K562 (cell line): Measurements from ENCODE around the gene TMEM89. TPM values are rescaled to one million over a fixed set of nuclear protein-coding genes. Genes with fewer than 3 reads are reported as not detected.

Experiments used
- ATAC-seq: fragments of 200-7000 bp; cut with Tn5 transposase; 3 replicates; pipeline ENCODE4 v1.9.1; 2020; ENCODE audit warnings: moderate library complexity
- BruUV-seq: library from RNA; stranded (reverse); fragments of 400-500 nt; replicated peaks from 2 replicates; lab custom pipeline; 2021; lab: Mats Ljungman, UMichigan
- CTCF ChIA-PET: fragments of 300-600 bp; formaldehyde crosslinking; extraction: SDS; loops from one replicate; lab custom pipeline; 2021; ENCODE audit warnings: low intra/inter-chr PET ratio; lab: Yijun Ruan, JAX
- POLR2A ChIA-PET: fragments of 300-600, 350-650 bp; sonication (Branson Sonifier 250); formaldehyde crosslinking; extraction: SDS; loops from one replicate; lab custom pipeline; 2021; ENCODE audit warnings: antibody characterized with exemption, inconsistent platforms; lab: Yijun Ruan, JAX
- DNase-seq, 4 experiments: peaks; one replicate each; pipeline versions ENCODE4 v3.0.0 to v3.0.0-alpha.2; 2011 to 2018; ENCODE audit warnings: low spot score in 3 of 4, mixed read lengths in 3 of 4; ENCODE audit errors: extremely low read depth in 1 of 4
- FAIRE-seq: peaks from 2 replicates; lab custom pipeline; 2011; peaks lifted over from hg19 to GRCh38; lab: Jason Lieb, UNC
- H2AFZ ChIP-seq: 2 replicates; pipeline ENCODE4 v1.6.0; 2011; ENCODE audit warnings: low read depth, low read length, control low read depth, inconsistent platforms
- H3K27ac ChIP-seq: fragments of 200-600 bp; 3 replicates; pipeline ENCODE4 v1.8.0; 2011; ENCODE audit warnings: low read depth, mild to moderate bottlenecking, control low read depth, inconsistent platforms, low read length, moderate library complexity, mixed read lengths; ENCODE audit errors: extremely low read depth
- H3K27me3 ChIP-seq, 2 experiments: fragments of 300-600 bp in 1 of 2; 2 replicates in 1 of 2; 3 replicates in 1 of 2; pipeline versions ENCODE4 v1.6.0 to v1.8.0; 2011; ENCODE audit warnings: inconsistent platforms in 2 of 2, low read length in 2 of 2, mild to moderate bottlenecking in 1 of 2, mixed read lengths in 1 of 2, moderate library complexity in 1 of 2; ENCODE audit not compliant: control insufficient read depth in 2 of 2, insufficient read depth in 2 of 2
- H3K36me3 ChIP-seq: fragments of 300-600 bp; 3 replicates; pipeline ENCODE4 v1.8.0; 2011; ENCODE audit warnings: mild to moderate bottlenecking, low read length, inconsistent platforms; ENCODE audit not compliant: control insufficient read depth, insufficient read depth
- H3K4me1 ChIP-seq, 2 experiments: fragments of 200-600 bp in 1 of 2; replicated peaks in 1 of 2; 2 replicates in 1 of 2; 3 replicates in 1 of 2; pipeline versions ENCODE4 v1.5.1 to v1.8.0; 2011; ENCODE audit warnings: inconsistent platforms in 2 of 2, low read length in 2 of 2, mild to moderate bottlenecking in 1 of 2, mixed read lengths in 1 of 2, moderate library complexity in 1 of 2; ENCODE audit not compliant: control insufficient read depth in 2 of 2, insufficient read depth in 2 of 2
- H3K4me2 ChIP-seq: 2 replicates; pipeline ENCODE4 v1.6.1; 2011; ENCODE audit warnings: low read length, control low read depth, inconsistent platforms, mixed read lengths; ENCODE audit not compliant: insufficient read depth
- H3K4me3 ChIP-seq: fragments of 200-600 bp; sonication (generic), shearing (Covaris generic); 2 replicates; pipeline ENCODE4 v1.5.1; 2016; ENCODE audit warnings: control low read depth, inconsistent platforms
- H3K79me2 ChIP-seq: fragments of 200-600 bp; 3 replicates; pipeline ENCODE4 v1.8.0; 2011; ENCODE audit warnings: low read length, inconsistent platforms; ENCODE audit not compliant: control insufficient read depth, insufficient read depth
- H3K9ac ChIP-seq, 2 experiments: 2 replicates each; pipeline versions ENCODE4 v1.6.0 to v1.6.1; 2011; ENCODE audit warnings: low read depth in 2 of 2, low read length in 2 of 2, control low read depth in 1 of 2, inconsistent platforms in 1 of 2, mild to moderate bottlenecking in 1 of 2, mixed read lengths in 1 of 2; ENCODE audit not compliant: insufficient read depth in 1 of 2
- H3K9me1 ChIP-seq: one replicate; pipeline ENCODE4 v1.6.0; 2011; ENCODE audit warnings: inconsistent platforms, mild to moderate bottlenecking, low read length, moderate library complexity; ENCODE audit not compliant: control insufficient read depth, insufficient read depth
- H3K9me3 ChIP-seq: replicated peaks from 2 replicates; pipeline ENCODE4 v1.5.1; 2011; ENCODE audit warnings: low read depth, low read length, inconsistent platforms; ENCODE audit not compliant: control insufficient read depth, insufficient read depth
- H4K20me1 ChIP-seq: replicated peaks from 2 replicates; pipeline ENCODE4 v1.6.1; 2011; ENCODE audit warnings: low read length, inconsistent platforms, mixed read lengths; ENCODE audit not compliant: control insufficient read depth, insufficient read depth
- ARID4B ChIP-seq: sonication (generic); formaldehyde crosslinking; IDR thresholded peaks from 2 replicates; pipeline ENCODE4 v1.8.0; 2022; ENCODE audit warnings: mild to moderate bottlenecking, missing genetic modification reagents
- ARNT ChIP-seq, 2 experiments: fragments of 450-650 bp; IDR thresholded peaks; 2 replicates each; pipeline ENCODE4 v1.6.1; 2016; ENCODE audit warnings: mild to moderate bottlenecking in 1 of 2
- CBX1 ChIP-seq: sonication (generic); IDR thresholded peaks from 2 replicates; pipeline ENCODE4 v1.6.1; 2016; ENCODE audit warnings: antibody characterized with exemption, low read depth, mild to moderate bottlenecking
- CREB5 ChIP-seq: fragments of 250-450 bp; sonication (Bioruptor Pico); IDR thresholded peaks from 2 replicates; pipeline ENCODE4 v1.5.0; 2020; ENCODE audit warnings: mild to moderate bottlenecking
- NCOA4 ChIP-seq: fragments of 450-650 bp; IDR thresholded peaks from 2 replicates; pipeline ENCODE4 v1.6.1; 2018; ENCODE audit warnings: mild to moderate bottlenecking; ENCODE audit not compliant: partially characterized antibody
- NELFE ChIP-seq: IDR thresholded peaks from 2 replicates; pipeline ENCODE4 v1.6.1; 2011; ENCODE audit warnings: mild to moderate bottlenecking; ENCODE audit not compliant: insufficient read depth, insufficient read length
- PKNOX1 ChIP-seq: fragments of 450-650 bp; IDR thresholded peaks from 2 replicates; pipeline ENCODE4 v1.6.1; 2016
- SRSF3 ChIP-seq: fragments of 200-400 bp; formaldehyde crosslinking; IDR thresholded peaks from 2 replicates; pipeline ENCODE4 v1.6.1; 2016; ENCODE audit warnings: mild to moderate bottlenecking, low read length, moderate library complexity; ENCODE audit not compliant: insufficient read depth
- THAP12 ChIP-seq: fragments of 250-450 bp; sonication (Bioruptor Pico); IDR thresholded peaks from 2 replicates; pipeline ENCODE4 v1.9.0; 2021; ENCODE audit warnings: mild to moderate bottlenecking, inconsistent platforms
- ZC3H8 ChIP-seq: fragments of 450-650 bp; IDR thresholded peaks from 2 replicates; pipeline ENCODE4 v1.6.1; 2017
- WGBS: fragments of 100-300 bp; shearing (Covaris generic); methylation state at CpG from one replicate; pipeline ENCODE4 v1.1.6; 2016; ENCODE audit warnings: low coverage, mixed read lengths; ENCODE audit not compliant: insufficient coverage; ENCODE audit errors: missing lambda C conversion rate; 5-methylcytosine and 5-hydroxymethylcytosine counted together
- in situ Hi-C: fragments of 300-500 bp; cut with MboI; formaldehyde crosslinking; loops from 4 replicates; pipeline ENCODE4 v1.15.0; 2018; ENCODE audit warnings: inconsistent platforms, mixed read lengths
- intact Hi-C: fragments of 100-400 bp; cut with micrococcal nuclease; formaldehyde crosslinking; loops from 2 replicates; pipeline ENCODE4 v1.14.2; 2022
- polyA plus RNA-seq, 8 experiments: library from polyadenylated mRNA; depleted of rRNA in 4 of 8; stranded (reverse) in 5 of 8; unstranded in 3 of 8; fragments of >200 nt; fragmentation: Nextera tagmentation in 2 of 8; fragmentation: Illumina TruSeq in 1 of 8; extraction: Ambion mirVana in 2 of 8; extraction: Trizol in 1 of 8; gene quantifications; 2 replicates each; pipeline versions ENCODE4 v1.2.1 to v1.2.3, GENCODE V29; 2011 to 2014; ENCODE audit warnings: inconsistent platforms in 1 of 8, missing spikeins in 1 of 8
- total RNA-seq, 7 experiments: library from RNA; depleted of rRNA in 6 of 7; stranded (reverse); fragments of >200 nt in 6 of 7; fragmentation: Illumina TruSeq in 2 of 7; extraction: Trizol in 2 of 7; gene quantifications; 2 replicates each; pipeline versions ENCODE4 v1.2.1 to v1.2.3, GENCODE V29; 2011 to 2021; ENCODE audit warnings: low replicate concordance in 1 of 7

The TMEM89 gene
- total and polyA plus RNA-seq, 9 of the 15 experiments (the other 6 are each of a cell fraction or from before 2014, with no cell fraction given) = not detected

- TF ChIP-seq THAP12 (CRISPR knock-in tag) = peak; percentile 66
- TF ChIP-seq PKNOX1 = peak; percentile 63; the same call in 1 of the 2 replicates
These were observed 12.2 kb downstream of the TMEM89 start, which contains the start of gene UQCRC1 (continued) for GRCh38 chr3:48609088-48610005.

GRCh38 chr3:48607519-48607918 lies 14.1 kb downstream of the TMEM89 start:
- Histone ChIP-seq H3K9ac (no peak overlapping the region), H3K36me3 (peaks cover 55% of the 10 kb centered on the region; the same call in 2 of the 3 replicates), H3K27ac (no peak overlapping the region), H3K4me1 (peaks cover 4 to 13% of the 10 kb centered on the region in 2 experiments; a peak in 2 of 5 replicates), H3K9me1 (no peaks in the 10 kb centered on the region), H4K20me1 (no peaks in the 10 kb centered on the region), H3K79me2 (peaks cover 30% of the 10 kb centered on the region), H3K9me3 (no peaks in the 10 kb centered on the region), H3K4me3 (no peak overlapping the region), H3K27me3 (no peaks in the 10 kb centered on the region), H3K4me2 (no peak overlapping the region), H2AFZ (no peak overlapping the region)
- ChIA-PET CTCF (no interaction called here), POLR2A (no interaction called here)
- FAIRE-seq = no peak
- WGBS = 92% methylated on average over 5 of the region's 5 CpGs
- ATAC-seq = no peak
- no peak for DNase-seq
- BruUV-seq = no TSS peak
- in situ Hi-C loops = no loop called here
- intact Hi-C loops = no loop called here
- TF ChIP-seq CREB5 = no peak
- no peak for TF ChIP-seq SRSF3
- TF ChIP-seq CBX1 = no peak
- no peak for TF ChIP-seq ZC3H8
- TF ChIP-seq NELFE = no peak
- TF ChIP-seq ARNT (IDR thresholded peaks at IDR 0.05) = no peak
- TF ChIP-seq ARID4B (CRISPR knock-in tag) = no peak
- TF ChIP-seq NCOA4 = no peak
